ENCODE results near the gene ZNF558. TPM values are rescaled to one million over a fixed set of nuclear protein-coding genes. Genes with fewer than 3 reads are reported as not detected.

The ZNF558 gene
- total RNA-seq, 2 donors from 2014 or later, result 14.5 to 16.8 TPM

GRCh38 chr19:8835446-8835845 is 3.3 kb upstream of the ZNF558 start:
- Histone ChIP-seq H3K4me1 (peaks cover 0 to 16% of the 10 kb centered on the region in 2 donors), H3K4me3 (no peak overlapping the region), H3K27ac (no peak overlapping the region), H3K27me3 (no peaks in the 10 kb centered on the region), H3K9me3 (no peaks in the 10 kb centered on the region), H3K36me3 (peaks cover 4% of the 10 kb centered on the region)
- DNase-seq (ENCODE audit: low spot score), result no peak
- TF ChIP-seq CTCF (IDR thresholded peaks at IDR 0.05), result no peak

GRCh38 chr19:8831832-8832131 is 322 bp downstream of the ZNF558 start:
- Histone ChIP-seq H3K27ac (peak overlapping the region; percentile 91 to 94), H3K4me3 (peak overlapping the region; percentile 73 to 93), H3K4me1 (peaks cover 0 to 16% of the 10 kb centered on the region in 2 donors), H3K36me3 (peaks cover 10% of the 10 kb centered on the region), H3K9me3 (no peaks in the 10 kb centered on the region), H3K27me3 (no peaks in the 10 kb centered on the region)
- no peak for TF ChIP-seq CTCF (IDR thresholded peaks at IDR 0.05)
- no peak for DNase-seq (ENCODE audit: low spot score)

GRCh38 chr19:8831373-8831772 is 731 bp downstream of the ZNF558 start:
- no peak for TF ChIP-seq CTCF (IDR thresholded peaks at IDR 0.05)
- H3K36me3 ChIP-seq, result peaks cover 10% of the 10 kb centered on the region
- peaks cover 0 to 16% of the 10 kb centered on the region in 2 donors for H3K4me1 ChIP-seq
- H3K4me3 ChIP-seq, result peak overlapping the region; percentile 73 to 93
- H3K27ac ChIP-seq, result peak overlapping the region; percentile 91 to 94
- no peaks in the 10 kb centered on the region for H3K9me3 ChIP-seq
- H3K27me3 ChIP-seq, result no peaks in the 10 kb centered on the region
- DNase-seq (ENCODE audit: low spot score), result no peak

DNA sequence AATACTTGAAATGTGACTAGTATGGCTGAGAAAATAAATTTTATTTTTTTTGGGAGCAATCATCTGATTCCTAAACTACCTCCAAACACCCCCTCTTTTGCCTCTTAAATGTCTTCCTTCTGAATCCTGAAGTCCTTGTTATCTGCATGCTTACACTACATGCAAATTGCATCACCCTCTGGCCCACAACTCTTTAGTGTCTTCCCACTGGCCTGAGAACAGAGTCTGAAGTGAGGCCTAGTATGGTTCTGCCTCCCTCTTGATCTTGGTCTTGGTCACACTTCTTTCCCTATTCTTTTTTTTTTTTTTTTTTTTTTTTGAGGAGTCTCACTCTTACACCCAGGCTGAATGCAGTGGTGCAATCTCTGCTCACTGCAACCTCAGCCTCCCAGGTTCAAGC is 4.8 kb downstream of the ZNF558 start:
- Histone ChIP-seq H3K27ac (no peak overlapping the region), H3K27me3 (no peaks in the 10 kb centered on the region), H3K4me3 (no peak overlapping the region), H3K9me3 (no peaks in the 10 kb centered on the region), H3K4me1 (peaks cover 0 to 12% of the 10 kb centered on the region in 2 donors), H3K36me3 (peaks cover 33% of the 10 kb centered on the region)
- no peak for TF ChIP-seq CTCF (IDR thresholded peaks at IDR 0.05)
- DNase-seq (ENCODE audit: low spot score), result no peak

DNA sequence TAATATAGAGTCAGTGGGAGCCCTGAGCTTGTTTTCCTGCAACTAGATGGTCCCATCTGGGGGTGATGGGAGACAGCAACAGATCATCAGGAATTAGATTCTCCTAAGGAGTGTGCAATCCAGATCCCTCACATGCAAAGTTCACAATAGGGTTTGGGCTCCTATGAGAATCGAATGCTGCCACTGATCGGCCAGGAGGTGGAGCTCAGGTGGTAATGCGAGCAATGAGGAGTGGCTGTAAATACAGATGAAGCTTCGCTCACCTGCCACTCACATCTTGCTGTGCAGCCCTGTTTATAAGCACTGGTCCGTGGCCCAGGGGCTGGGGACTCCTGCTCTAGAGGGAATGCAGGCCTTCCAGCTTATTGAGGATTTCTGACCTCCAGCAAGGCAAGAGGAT is 5.7 kb downstream of the ZNF558 start:
- H3K4me1 ChIP-seq, result peaks cover 0 to 7% of the 10 kb centered on the region in 2 donors
- H3K27me3 ChIP-seq, result no peaks in the 10 kb centered on the region
- H3K4me3 ChIP-seq, result no peak overlapping the region
- no peak overlapping the region for H3K27ac ChIP-seq
- H3K9me3 ChIP-seq, result no peaks in the 10 kb centered on the region
- peaks cover 42% of the 10 kb centered on the region for H3K36me3 ChIP-seq
- DNase-seq (ENCODE audit: low spot score), result no peak
- TF ChIP-seq CTCF (IDR thresholded peaks at IDR 0.05), result no peak

- H3K4me1 ChIP-seq, result no peaks in the 10 kb centered on the region
Observed at GRCh38 chr19:8821748-8822241, 10.3 kb downstream of the ZNF558 start.

More at GRCh38 chr19:8821748-8822241, 10.3 kb downstream of the ZNF558 start:
- Histone ChIP-seq H3K27me3 (no peaks in the 10 kb centered on the region), H3K4me3 (no peak overlapping the region), H3K27ac (no peak overlapping the region), H3K9me3 (peaks cover 0 to 42% of the 10 kb centered on the region in 2 donors), H3K36me3 (peaks cover 78% of the 10 kb centered on the region)
- no peak for DNase-seq (ENCODE audit: low spot score)
- no peak for TF ChIP-seq CTCF (IDR thresholded peaks at IDR 0.05)
